ENCODE measurements around the gene ZNF385D.

ZNF385D gene

DNA sequence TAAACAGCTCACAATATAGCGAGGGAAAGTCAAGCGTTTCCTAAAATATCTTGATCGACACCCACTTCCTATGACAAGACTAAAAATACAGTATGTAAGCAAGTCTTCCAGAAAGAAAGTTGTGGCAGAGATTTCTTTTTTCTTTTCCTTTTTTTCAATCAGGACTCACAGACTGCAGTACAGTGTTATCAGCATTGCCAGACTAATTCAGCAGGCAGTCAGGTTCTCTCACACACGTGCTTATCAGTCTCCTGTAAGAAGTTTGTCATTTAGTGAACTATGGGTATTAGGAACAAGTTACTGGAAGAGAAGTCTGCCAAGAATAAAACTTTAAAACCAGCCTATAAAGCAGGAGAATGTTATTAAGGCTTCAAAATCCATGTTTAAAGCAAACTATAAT, 32.8 kb upstream of the ZNF385D start:
- Histone ChIP-seq H3K4me3 (ENCODE audit: low read depth in 1 of 2, low read length in 2 of 2) (no peak overlapping the region), H3K4me2 (ENCODE audit: insufficient read depth, low read length) (no peak overlapping the region), H3K27me3 (ENCODE audit: insufficient read depth, low read length, poor library complexity) (no peaks in the 10 kb centered on the region), H2AFZ (ENCODE audit: low read depth, low read length) (no peak overlapping the region), H3K36me3 (ENCODE audit: insufficient read depth, low read length) (no peaks in the 10 kb centered on the region), H3K9me3 (ENCODE audit: insufficient read depth, low read length, severe bottlenecking) (no peaks in the 10 kb centered on the region), H3K79me2 (ENCODE audit: insufficient read depth, low read length) (no peaks in the 10 kb centered on the region), H4K20me1 (ENCODE audit: insufficient read depth, low read length) (no peaks in the 10 kb centered on the region), H3K4me1 (ENCODE audit: insufficient read depth, low read length) (no peaks in the 10 kb centered on the region), H3K27ac (ENCODE audit: low read length) (no peak overlapping the region), H3K9ac (ENCODE audit: low read depth, low read length) (no peak overlapping the region)
- DNase-seq (no peak), ATAC-seq (ENCODE audit: insufficient read depth, low read depth) (no peak)
- no peak for TF ChIP-seq EZH2 (IDR thresholded peaks at IDR 0.05; ENCODE audit: borderline replicate concordance, low read depth, low read length, severe bottlenecking)
- TF ChIP-seq, protein P1, sequence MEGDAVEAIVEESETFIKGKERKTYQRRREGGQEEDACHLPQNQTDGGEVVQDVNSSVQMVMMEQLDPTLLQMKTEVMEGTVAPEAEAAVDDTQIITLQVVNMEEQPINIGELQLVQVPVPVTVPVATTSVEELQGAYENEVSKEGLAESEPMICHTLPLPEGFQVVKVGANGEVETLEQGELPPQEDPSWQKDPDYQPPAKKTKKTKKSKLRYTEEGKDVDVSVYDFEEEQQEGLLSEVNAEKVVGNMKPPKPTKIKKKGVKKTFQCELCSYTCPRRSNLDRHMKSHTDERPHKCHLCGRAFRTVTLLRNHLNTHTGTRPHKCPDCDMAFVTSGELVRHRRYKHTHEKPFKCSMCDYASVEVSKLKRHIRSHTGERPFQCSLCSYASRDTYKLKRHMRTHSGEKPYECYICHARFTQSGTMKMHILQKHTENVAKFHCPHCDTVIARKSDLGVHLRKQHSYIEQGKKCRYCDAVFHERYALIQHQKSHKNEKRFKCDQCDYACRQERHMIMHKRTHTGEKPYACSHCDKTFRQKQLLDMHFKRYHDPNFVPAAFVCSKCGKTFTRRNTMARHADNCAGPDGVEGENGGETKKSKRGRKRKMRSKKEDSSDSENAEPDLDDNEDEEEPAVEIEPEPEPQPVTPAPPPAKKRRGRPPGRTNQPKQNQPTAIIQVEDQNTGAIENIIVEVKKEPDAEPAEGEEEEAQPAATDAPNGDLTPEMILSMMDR (IDR thresholded peaks at IDR 0.05; ENCODE audit: borderline replicate concordance, extremely low read depth, low read length, poor library complexity, severe bottlenecking): no peak

DNA sequence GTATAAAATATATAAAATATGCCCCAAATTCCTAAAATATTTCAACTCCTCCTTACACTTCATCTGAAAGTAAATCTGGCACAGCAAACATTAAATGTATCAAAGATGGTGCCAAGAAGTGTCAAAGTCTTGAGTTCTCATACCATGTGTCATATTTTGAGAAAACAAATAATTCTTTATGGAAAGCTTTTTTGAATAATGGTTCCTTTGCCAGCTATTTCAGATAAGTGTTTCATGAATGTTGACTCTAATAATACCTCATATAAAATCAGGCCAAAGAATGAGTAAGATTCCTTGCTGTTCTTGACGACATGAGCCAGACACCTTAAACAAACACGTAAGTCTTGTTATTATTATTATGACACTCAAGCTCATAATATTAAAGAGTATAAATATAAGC, 30.3 kb upstream of the ZNF385D start:
- Histone ChIP-seq H3K27me3 (ENCODE audit: insufficient read depth, low read length, poor library complexity) (no peaks in the 10 kb centered on the region), H3K79me2 (ENCODE audit: insufficient read depth, low read length) (no peaks in the 10 kb centered on the region), H3K4me2 (ENCODE audit: insufficient read depth, low read length) (no peak overlapping the region), H3K9ac (ENCODE audit: low read depth, low read length) (no peak overlapping the region), H3K27ac (ENCODE audit: low read length) (no peak overlapping the region), H4K20me1 (ENCODE audit: insufficient read depth, low read length) (no peaks in the 10 kb centered on the region), H3K36me3 (ENCODE audit: insufficient read depth, low read length) (no peaks in the 10 kb centered on the region), H3K9me3 (ENCODE audit: insufficient read depth, low read length, severe bottlenecking) (no peaks in the 10 kb centered on the region), H2AFZ (ENCODE audit: low read depth, low read length) (no peak overlapping the region), H3K4me3 (ENCODE audit: low read depth in 1 of 2, low read length in 2 of 2) (no peak overlapping the region), H3K4me1 (ENCODE audit: insufficient read depth, low read length) (no peaks in the 10 kb centered on the region)
- TF ChIP-seq EZH2 (IDR thresholded peaks at IDR 0.05; ENCODE audit: borderline replicate concordance, low read depth, low read length, severe bottlenecking): no peak
- TF ChIP-seq, protein P1 (IDR thresholded peaks at IDR 0.05; ENCODE audit: borderline replicate concordance, extremely low read depth, low read length, poor library complexity, severe bottlenecking): no peak
- ATAC-seq (ENCODE audit: insufficient read depth, low read depth): no peak
- DNase-seq: no peak

DNA sequence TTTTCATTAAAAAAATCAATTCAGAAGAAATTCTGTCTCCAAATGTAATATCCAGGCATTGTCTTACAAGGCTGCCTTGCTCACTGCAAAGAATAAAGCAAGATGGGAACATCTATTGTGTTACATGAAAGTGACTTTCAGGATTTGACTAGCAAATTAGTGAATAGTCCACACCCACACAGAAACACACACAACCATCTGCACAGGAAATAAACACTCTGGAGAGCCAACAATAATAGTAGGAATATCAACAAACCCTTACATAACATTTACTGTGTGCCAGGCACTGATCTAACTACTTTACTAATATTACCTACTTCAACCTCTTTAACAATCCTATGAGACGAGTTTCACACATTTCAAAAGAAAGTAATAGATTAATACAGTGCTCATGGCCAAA, 28.9 kb upstream of the ZNF385D start:
- Histone ChIP-seq H3K79me2 (ENCODE audit: insufficient read depth, low read length) (no peaks in the 10 kb centered on the region), H3K27ac (ENCODE audit: low read length) (no peak overlapping the region), H2AFZ (ENCODE audit: low read depth, low read length) (no peak overlapping the region), H3K4me3 (ENCODE audit: low read depth in 1 of 2, low read length in 2 of 2) (no peak overlapping the region), H3K4me1 (ENCODE audit: insufficient read depth, low read length) (no peaks in the 10 kb centered on the region), H4K20me1 (ENCODE audit: insufficient read depth, low read length) (no peaks in the 10 kb centered on the region), H3K4me2 (ENCODE audit: insufficient read depth, low read length) (no peak overlapping the region), H3K36me3 (ENCODE audit: insufficient read depth, low read length) (no peaks in the 10 kb centered on the region), H3K9ac (ENCODE audit: low read depth, low read length) (no peak overlapping the region), H3K27me3 (ENCODE audit: insufficient read depth, low read length, poor library complexity) (no peaks in the 10 kb centered on the region), H3K9me3 (ENCODE audit: insufficient read depth, low read length, severe bottlenecking) (no peaks in the 10 kb centered on the region)
- no peak for DNase-seq
- TF ChIP-seq, protein P1 (IDR thresholded peaks at IDR 0.05; ENCODE audit: borderline replicate concordance, extremely low read depth, low read length, poor library complexity, severe bottlenecking): no peak
- no peak for TF ChIP-seq EZH2 (IDR thresholded peaks at IDR 0.05; ENCODE audit: borderline replicate concordance, low read depth, low read length, severe bottlenecking)
- ATAC-seq (ENCODE audit: insufficient read depth, low read depth): no peak

GRCh38 chr3:21778715-21779114, 27.7 kb upstream of the ZNF385D start:
- Histone ChIP-seq H3K36me3 (ENCODE audit: insufficient read depth, low read length) (no peaks in the 10 kb centered on the region), H3K27ac (ENCODE audit: low read length) (no peak overlapping the region), H3K9me3 (ENCODE audit: insufficient read depth, low read length, severe bottlenecking) (no peaks in the 10 kb centered on the region), H3K4me1 (ENCODE audit: insufficient read depth, low read length) (no peaks in the 10 kb centered on the region), H4K20me1 (ENCODE audit: insufficient read depth, low read length) (no peaks in the 10 kb centered on the region), H3K4me2 (ENCODE audit: insufficient read depth, low read length) (no peak overlapping the region), H3K9ac (ENCODE audit: low read depth, low read length) (no peak overlapping the region), H3K4me3 (ENCODE audit: low read depth in 1 of 2, low read length in 2 of 2) (no peak overlapping the region), H3K27me3 (ENCODE audit: insufficient read depth, low read length, poor library complexity) (no peaks in the 10 kb centered on the region), H2AFZ (ENCODE audit: low read depth, low read length) (no peak overlapping the region), H3K79me2 (ENCODE audit: insufficient read depth, low read length) (no peaks in the 10 kb centered on the region)
- TF ChIP-seq, protein P1 (IDR thresholded peaks at IDR 0.05; ENCODE audit: borderline replicate concordance, extremely low read depth, low read length, poor library complexity, severe bottlenecking): no peak
- TF ChIP-seq EZH2 (IDR thresholded peaks at IDR 0.05; ENCODE audit: borderline replicate concordance, low read depth, low read length, severe bottlenecking): no peak
- DNase-seq (no peak), ATAC-seq (ENCODE audit: insufficient read depth, low read depth) (no peak)
